GM21528 (cell line): Measurements from ENCODE around the gene PCDHB10.
"Not testable (repeated sequence)": the region's sequence is repeated elsewhere in the genome, so short reads cannot be mapped to it uniquely, and the experiment has no call there.

Experiments used
- ATAC-seq: cut with Tn5 transposase; IDR thresholded peaks from one replicate; pipeline ENCODE4 v1.9.1; 2021; ENCODE audit warnings: mild to moderate bottlenecking, moderate library complexity; ENCODE audit not compliant: unreplicated experiment, low FRiP score

PCDHB10 gene

GRCh38 chr5:141192110-141192725 lies at the start of gene PCDHB10:
Gene PCDHB10, plus strand, starts transcription at chr5:141192353. Its CDS starts 200 bp downstream, at chr5:141192553.
- ATAC-seq: no peak

GRCh38 chr5:141149812-141150211 lies 42.3 kb upstream of the PCDHB10 start, which contains the start of gene PCDHB6:
Gene PCDHB6, plus strand, starts transcription at chr5:141150057. Its CDS starts 201 bp downstream, at chr5:141150258.
- ATAC-seq: no peak

GRCh38 chr5:141150224-141150992 lies 41.7 kb upstream of the PCDHB10 start:
- no peak for ATAC-seq

GRCh38 chr5:141150993-141151325 lies 41.2 kb upstream of the PCDHB10 start:
- ATAC-seq: no peak

- not testable (repeated sequence) for ATAC-seq
These were observed 40.5 kb upstream of the PCDHB10 start for GRCh38 chr5:141151632-141152031.

- ATAC-seq: not testable (repeated sequence)
These were observed 40.1 kb upstream of the PCDHB10 start for GRCh38 chr5:141152096-141152495.

GRCh38 chr5:141155540-141156374 lies 36.4 kb upstream of the PCDHB10 start:
- ATAC-seq: no peak

GRCh38 chr5:141157356-141157755 lies 34.8 kb upstream of the PCDHB10 start:
- not testable (repeated sequence) for ATAC-seq

DNA sequence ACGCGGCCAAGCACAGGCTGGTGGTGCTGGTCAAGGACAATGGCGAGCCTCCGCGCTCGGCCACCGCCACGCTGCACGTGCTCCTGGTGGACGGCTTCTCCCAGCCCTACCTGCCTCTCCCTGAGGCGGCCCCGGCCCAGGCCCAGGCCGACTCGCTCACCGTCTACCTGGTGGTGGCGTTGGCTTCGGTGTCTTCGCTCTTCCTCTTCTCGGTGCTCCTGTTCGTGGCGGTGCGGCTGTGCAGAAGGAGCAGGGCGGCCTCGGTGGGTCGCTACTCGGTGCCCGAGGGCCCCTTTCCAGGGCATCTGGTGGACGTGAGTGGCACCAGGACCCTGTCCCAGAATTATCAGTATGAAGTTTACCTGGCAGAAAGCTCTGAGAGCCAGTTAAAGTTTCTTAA lies 34.3 kb upstream of the PCDHB10 start:
- not testable (repeated sequence) for ATAC-seq

DNA sequence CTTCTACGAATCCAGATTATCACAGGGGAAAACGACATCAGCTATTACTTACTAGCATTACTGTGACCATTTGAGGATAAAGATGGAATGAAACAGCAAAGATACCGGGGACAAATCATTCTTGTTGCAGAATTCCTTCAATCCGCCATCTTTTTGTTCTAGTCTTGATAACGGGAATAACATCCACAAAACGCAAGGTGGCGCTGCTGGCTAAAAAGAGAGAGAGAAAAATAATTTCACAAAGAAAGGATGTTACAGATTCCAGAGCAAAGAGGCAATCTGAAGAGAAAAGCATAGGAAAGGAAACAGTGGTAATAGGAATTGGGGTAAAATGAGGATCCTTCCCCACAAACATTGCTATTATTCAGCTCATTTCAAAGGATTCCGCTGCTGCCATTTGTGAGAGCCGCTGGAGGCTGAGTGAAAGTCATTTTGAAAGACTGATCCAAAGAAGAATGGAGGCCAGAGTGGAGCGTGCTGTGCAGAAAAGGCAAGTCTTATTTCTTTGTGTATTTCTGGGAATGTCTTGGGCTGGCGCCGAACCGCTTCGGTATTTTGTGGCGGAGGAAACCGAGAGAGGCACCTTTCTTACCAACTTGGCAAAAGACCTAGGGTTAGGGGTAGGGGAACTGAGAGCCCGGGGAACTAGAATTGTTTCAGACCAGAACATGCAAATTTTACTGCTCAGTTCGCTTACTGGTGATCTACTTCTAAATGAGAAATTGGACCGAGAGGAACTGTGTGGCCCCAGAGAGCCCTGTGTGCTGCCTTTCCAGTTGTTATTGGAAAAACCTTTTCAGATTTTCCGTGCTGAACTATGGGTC lies 19.6 kb upstream of the PCDHB10 start, which contains the start of gene PCDHB7:
Gene PCDHB7 (plus strand): TSS at position 264 of the 824 bp plus-strand sequence. CDS start 192 bp downstream, at position 456.
- ATAC-seq: no peak

DNA sequence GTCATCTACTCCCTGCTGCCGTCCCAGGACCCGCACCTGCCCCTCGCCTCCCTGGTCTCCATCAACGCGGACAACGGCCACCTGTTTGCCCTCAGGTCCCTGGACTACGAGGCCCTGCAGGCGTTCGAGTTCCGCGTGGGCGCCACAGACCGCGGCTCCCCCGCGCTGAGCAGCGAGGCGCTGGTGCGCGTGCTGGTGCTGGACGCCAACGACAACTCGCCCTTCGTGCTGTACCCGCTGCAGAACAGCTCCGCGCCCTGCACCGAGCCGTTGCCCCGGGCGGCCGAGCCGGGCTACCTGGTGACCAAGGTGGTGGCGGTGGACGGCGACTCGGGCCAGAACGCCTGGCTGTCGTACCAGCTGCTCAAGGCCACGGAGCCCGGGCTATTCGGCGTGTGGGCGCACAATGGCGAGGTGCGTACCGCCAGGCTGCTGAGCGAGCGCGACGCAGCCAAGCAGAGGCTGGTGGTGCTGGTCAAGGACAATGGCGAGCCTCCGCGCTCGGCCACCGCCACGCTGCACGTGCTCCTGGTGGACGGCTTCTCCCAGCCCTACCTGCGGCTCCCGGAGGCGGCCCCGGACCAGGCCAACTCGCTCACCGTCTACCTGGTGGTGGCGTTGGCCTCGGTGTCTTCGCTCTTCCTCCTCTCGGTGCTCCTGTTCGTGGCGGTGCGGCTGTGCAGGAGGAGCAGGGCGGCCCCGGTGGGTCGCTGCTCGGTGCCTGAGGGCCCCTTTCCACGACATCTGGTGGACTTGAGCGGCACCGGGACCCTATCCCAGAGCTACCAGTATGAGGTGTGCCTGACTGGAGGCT lies 17.7 kb upstream of the PCDHB10 start:
- ATAC-seq: not testable (repeated sequence)

DNA sequence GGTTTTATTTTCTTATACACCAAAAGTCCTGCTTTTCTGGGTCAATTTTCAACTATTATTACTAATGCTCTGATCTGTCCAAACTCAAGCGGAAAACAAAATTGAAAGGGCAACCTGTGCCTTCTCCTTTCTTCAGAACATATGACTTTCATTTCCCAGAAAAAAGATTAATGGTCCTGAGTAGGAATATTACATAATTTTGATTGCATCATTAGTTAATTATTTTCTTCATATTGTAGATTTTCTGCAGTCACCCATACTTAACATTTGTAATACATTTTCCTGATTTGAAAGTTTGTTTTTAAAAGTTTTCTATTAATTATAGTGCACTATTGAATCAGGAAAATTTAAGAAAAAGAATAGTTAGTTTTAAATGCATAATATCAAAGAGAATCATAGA lies 16.2 kb upstream of the PCDHB10 start:
- ATAC-seq: no peak

DNA sequence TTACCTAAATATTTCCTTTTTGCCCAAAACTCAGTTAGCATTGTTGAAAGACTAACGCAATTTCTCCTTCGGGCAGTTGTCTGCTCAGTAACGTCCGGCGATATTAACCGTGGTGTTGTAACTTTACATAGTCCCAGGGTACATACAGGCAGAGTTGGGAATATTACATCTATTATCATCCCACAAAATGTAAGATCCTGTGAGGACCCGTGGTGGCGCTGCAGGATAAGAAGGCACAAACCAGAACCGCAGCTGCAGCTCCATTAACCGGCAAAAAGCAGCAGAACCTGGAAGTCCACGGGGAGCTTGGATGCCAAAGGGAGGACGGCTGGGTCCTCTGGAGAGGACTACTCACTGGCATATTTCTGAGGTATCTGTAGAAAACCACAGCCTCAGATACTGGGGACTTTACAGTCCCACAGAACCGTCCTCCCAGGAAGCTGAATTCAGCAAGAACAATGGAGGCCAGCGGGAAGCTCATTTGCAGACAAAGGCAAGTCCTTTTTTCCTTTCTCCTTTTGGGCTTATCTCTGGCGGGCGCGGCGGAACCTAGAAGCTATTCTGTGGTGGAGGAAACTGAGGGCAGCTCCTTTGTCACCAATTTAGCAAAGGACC lies 14.5 kb upstream of the PCDHB10 start, which contains the start of gene PCDHB8:
Gene PCDHB8 (plus strand): TSS at position 214 of the 615 bp plus-strand sequence. CDS start 245 bp downstream, at position 459.
- ATAC-seq: not testable (repeated sequence)

- not testable (repeated sequence) for ATAC-seq
These were observed 12.8 kb upstream of the PCDHB10 start for GRCh38 chr5:141179371-141179770.

GRCh38 chr5:141179876-141180275 lies 12.3 kb upstream of the PCDHB10 start:
- ATAC-seq: not testable (repeated sequence)

DNA sequence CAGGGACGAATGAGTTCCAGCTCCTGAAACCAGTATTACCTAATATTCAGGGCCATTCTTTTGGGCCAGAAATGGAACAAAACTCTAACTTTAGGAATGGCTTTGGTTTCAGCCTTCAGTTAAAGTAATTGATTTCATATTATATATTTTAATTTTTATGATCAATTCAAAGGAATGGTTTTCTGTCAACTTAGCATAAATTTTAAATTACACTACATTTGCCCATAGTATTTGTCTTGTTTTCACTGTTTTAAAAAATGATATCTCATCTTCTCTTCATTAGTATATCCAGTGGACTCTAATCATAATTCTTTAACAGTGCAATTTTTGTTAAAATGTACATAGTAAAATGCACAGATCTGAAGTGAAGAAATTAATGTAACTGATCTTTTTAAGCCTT lies 11.8 kb upstream of the PCDHB10 start:
- ATAC-seq: no peak

DNA sequence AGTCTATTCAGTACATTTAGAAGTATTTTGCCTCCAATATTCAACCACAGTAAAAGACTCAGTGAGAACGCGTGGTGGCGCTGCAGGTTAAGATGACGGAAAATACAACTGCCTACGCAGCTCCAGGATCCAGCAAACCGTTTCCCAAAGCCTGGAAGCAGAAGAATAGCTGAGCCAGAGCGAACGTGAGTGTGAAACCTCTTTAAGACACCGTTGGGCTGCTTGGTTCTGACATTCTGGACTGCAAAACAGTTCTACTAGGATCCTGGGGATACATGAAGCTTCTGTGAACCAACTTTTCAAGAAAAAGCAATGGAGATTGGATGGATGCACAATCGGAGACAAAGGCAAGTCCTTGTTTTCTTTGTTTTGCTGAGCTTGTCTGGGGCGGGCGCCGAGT lies 9.9 kb upstream of the PCDHB10 start, which contains the start of gene PCDHB16:
Gene PCDHB16 (plus strand): TSS at position 140 of the 400 bp plus-strand sequence. CDS start 173 bp downstream, at position 313.
- ATAC-seq: no peak

DNA sequence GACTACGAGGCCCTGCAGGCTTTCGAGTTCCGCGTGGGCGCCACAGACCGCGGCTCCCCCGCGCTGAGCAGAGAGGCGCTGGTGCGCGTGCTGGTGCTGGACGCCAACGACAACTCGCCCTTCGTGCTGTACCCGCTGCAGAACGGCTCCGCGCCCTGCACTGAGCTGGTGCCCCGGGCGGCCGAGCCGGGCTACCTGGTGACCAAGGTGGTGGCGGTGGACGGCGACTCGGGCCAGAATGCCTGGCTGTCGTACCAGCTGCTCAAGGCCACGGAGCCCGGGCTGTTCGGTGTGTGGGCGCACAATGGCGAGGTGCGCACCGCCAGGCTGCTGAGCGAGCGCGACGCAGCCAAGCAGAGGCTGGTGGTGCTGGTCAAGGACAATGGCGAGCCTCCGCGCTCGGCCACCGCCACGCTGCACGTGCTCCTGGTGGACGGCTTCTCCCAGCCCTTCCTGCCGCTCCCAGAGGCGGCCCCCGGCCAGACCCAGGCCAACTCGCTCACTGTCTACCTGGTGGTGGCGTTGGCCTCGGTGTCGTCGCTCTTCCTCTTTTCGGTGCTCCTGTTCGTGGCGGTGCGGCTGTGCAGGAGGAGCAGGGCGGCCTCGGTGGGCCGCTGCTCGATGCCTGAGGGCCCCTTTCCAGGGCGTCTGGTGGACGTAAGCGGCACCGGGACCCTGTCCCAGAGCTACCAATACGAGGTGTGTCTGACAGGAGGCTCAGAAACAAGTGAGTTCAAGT lies 7.9 kb upstream of the PCDHB10 start:
- ATAC-seq: not testable (repeated sequence)
